ENCODE measurements around the gene TNIP2. TPM values are rescaled to one million over a fixed set of nuclear protein-coding genes. Genes with fewer than 3 reads are reported as not detected.

TNIP2 gene
- total RNA-seq, 2 experiments from 2014 or later: 26.2 to 32.1 TPM

- Histone ChIP-seq H3K79me2 (ENCODE audit: insufficient read depth, low read depth, low read length) (no peaks in the 10 kb centered on the region), H3K9me3 (ENCODE audit: low read length) (no peaks in the 10 kb centered on the region), H3K36me3 (ENCODE audit: insufficient read depth, low read length) (no peaks in the 10 kb centered on the region), H3K27ac (ENCODE audit: low read depth, low read length, poor library complexity, severe bottlenecking) (no peak overlapping the region), H3K4me3 (ENCODE audit: low read depth, low read length, poor library complexity, severe bottlenecking) (no peak overlapping the region), H2AFZ (ENCODE audit: low read length) (no peak overlapping the region), H4K20me1 (ENCODE audit: insufficient read depth, low read length) (no peaks in the 10 kb centered on the region), H3K4me1 (ENCODE audit: insufficient read depth, low read length, poor library complexity, severe bottlenecking) (peaks cover 36% of the 10 kb centered on the region), H3K4me2 (ENCODE audit: low read length) (no peak overlapping the region), H3K9me2 (ENCODE audit: insufficient read depth, low read length) (no peaks in the 10 kb centered on the region)
- no TSS peak for BruUV-seq (replicated peaks)
- ChIA-PET POLR2A (interaction anchor here (0.5 kb wide), 1 partner anchor 20 kb away, joined by 3 read pairs; no protein-coding TSS in a partner anchor), CTCF (ENCODE audit: unreplicated experiment) (interaction anchor here (0.6 kb wide), 2 partner anchors 13 to 367 kb away, joined by 3 read pairs; no protein-coding TSS in a partner anchor)
- DNase-seq (ENCODE audit: low spot score): no peak
- intact Hi-C loops (cut with micrococcal nuclease; ENCODE audit: unreplicated experiment): no loop called here
- TF ChIP-seq, protein P1, sequence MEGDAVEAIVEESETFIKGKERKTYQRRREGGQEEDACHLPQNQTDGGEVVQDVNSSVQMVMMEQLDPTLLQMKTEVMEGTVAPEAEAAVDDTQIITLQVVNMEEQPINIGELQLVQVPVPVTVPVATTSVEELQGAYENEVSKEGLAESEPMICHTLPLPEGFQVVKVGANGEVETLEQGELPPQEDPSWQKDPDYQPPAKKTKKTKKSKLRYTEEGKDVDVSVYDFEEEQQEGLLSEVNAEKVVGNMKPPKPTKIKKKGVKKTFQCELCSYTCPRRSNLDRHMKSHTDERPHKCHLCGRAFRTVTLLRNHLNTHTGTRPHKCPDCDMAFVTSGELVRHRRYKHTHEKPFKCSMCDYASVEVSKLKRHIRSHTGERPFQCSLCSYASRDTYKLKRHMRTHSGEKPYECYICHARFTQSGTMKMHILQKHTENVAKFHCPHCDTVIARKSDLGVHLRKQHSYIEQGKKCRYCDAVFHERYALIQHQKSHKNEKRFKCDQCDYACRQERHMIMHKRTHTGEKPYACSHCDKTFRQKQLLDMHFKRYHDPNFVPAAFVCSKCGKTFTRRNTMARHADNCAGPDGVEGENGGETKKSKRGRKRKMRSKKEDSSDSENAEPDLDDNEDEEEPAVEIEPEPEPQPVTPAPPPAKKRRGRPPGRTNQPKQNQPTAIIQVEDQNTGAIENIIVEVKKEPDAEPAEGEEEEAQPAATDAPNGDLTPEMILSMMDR (conservative IDR thresholded peaks at IDR 0.05; ENCODE audit: low read length): no peak
- no peak for TF ChIP-seq EZH2phosphoT487 (IDR thresholded peaks at IDR 0.05; ENCODE audit: borderline replicate concordance, low read depth, low read length)
These were observed 34.7 kb upstream of the TNIP2 start for GRCh38 chr4:2790583-2791517.

- Histone ChIP-seq H3K9me3 (ENCODE audit: low read length) (no peaks in the 10 kb centered on the region), H3K27ac (ENCODE audit: low read depth, low read length, poor library complexity, severe bottlenecking) (no peak overlapping the region), H4K20me1 (ENCODE audit: insufficient read depth, low read length) (no peaks in the 10 kb centered on the region), H3K36me3 (ENCODE audit: insufficient read depth, low read length) (no peaks in the 10 kb centered on the region), H3K79me2 (ENCODE audit: insufficient read depth, low read depth, low read length) (no peaks in the 10 kb centered on the region), H3K4me1 (ENCODE audit: insufficient read depth, low read length, poor library complexity, severe bottlenecking) (peaks cover 44% of the 10 kb centered on the region), H3K9me2 (ENCODE audit: insufficient read depth, low read length) (no peaks in the 10 kb centered on the region), H2AFZ (ENCODE audit: low read length) (no peak overlapping the region), H3K4me2 (ENCODE audit: low read length) (no peak overlapping the region), H3K4me3 (ENCODE audit: low read depth, low read length, poor library complexity, severe bottlenecking) (no peak overlapping the region)
- no peak for DNase-seq (ENCODE audit: low spot score)
- no TSS peak for BruUV-seq (replicated peaks)
- ChIA-PET CTCF (ENCODE audit: unreplicated experiment) (interaction anchor here (0.6 kb wide), 2 partner anchors 14 to 367 kb away, joined by 3 read pairs; no protein-coding TSS in a partner anchor), POLR2A (interaction anchor here (0.5 kb wide), 1 partner anchor 21 kb away, joined by 3 read pairs; no protein-coding TSS in a partner anchor)
- TF ChIP-seq, protein P1 (conservative IDR thresholded peaks at IDR 0.05; ENCODE audit: low read length): no peak
- no peak for TF ChIP-seq EZH2phosphoT487 (IDR thresholded peaks at IDR 0.05; ENCODE audit: borderline replicate concordance, low read depth, low read length)
- intact Hi-C loops (cut with micrococcal nuclease; ENCODE audit: unreplicated experiment): no loop called here
These were observed 33.9 kb upstream of the TNIP2 start for GRCh38 chr4:2789793-2790582.
